ENCODE data around the gene FABP6. TPM values are rescaled to one million over a fixed set of nuclear protein-coding genes. Genes with fewer than 3 reads are reported as not detected.

Gene FABP6
- total RNA-seq, 1 experiment from 2014 or later = not detected

DNA sequence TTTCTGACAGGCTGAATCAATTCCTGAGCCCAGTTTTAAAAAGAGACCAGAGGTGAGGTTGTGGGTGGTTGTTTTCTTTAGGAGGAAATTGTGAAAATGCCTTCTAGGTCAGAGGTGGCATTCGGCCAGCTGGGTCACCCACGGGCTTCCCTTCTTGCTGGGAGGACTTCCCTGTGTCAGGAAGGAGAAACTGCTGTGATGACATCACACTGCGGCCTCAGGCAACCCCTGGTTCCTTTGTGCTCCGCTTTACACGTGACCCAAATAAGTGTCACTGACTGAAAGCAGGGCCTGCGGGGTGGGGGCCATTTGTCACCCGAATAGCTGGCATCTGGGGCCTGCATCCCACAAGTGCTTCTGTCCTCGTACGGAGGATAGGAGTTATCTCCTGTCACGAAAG, 39.7 kb downstream of the FABP6 start:
- Histone ChIP-seq H3K79me2 (ENCODE audit: low read length) (no peaks in the 10 kb centered on the region), H3F3A (ENCODE audit: low read length, unreplicated experiment) (no peaks in the 10 kb centered on the region), H3K36me3 (ENCODE audit: low read depth, low read length) (no peaks in the 10 kb centered on the region), H3K9ac (ENCODE audit: low read length) (no peak overlapping the region), H3K9me3 (ENCODE audit: low read length) (no peaks in the 10 kb centered on the region), H3K4me3 (ENCODE audit: low read length) (no peak overlapping the region), H3K4me2 (ENCODE audit: low read length) (no peak overlapping the region), H3K9me2 (replicated peaks; ENCODE audit: low read length) (no peaks in the 10 kb centered on the region), H2AFZ (ENCODE audit: low read length) (no peak overlapping the region), H3K4me1 (ENCODE audit: insufficient read depth, low read length) (no peaks in the 10 kb centered on the region), H4K20me1 (ENCODE audit: low read length) (no peaks in the 10 kb centered on the region), H3K27ac (ENCODE audit: low read length) (no peak overlapping the region), H3K27me3 (ENCODE audit: low read length) (no peaks in the 10 kb centered on the region)
- DNase-seq (no peak), ATAC-seq (no peak)
- BruUV-seq (replicated peaks) = no TSS peak
- ChIA-PET POLR2A (ENCODE audit: unreplicated experiment) (no interaction called here), CTCF (no interaction called here)
- TF ChIP-seq, protein P1, sequence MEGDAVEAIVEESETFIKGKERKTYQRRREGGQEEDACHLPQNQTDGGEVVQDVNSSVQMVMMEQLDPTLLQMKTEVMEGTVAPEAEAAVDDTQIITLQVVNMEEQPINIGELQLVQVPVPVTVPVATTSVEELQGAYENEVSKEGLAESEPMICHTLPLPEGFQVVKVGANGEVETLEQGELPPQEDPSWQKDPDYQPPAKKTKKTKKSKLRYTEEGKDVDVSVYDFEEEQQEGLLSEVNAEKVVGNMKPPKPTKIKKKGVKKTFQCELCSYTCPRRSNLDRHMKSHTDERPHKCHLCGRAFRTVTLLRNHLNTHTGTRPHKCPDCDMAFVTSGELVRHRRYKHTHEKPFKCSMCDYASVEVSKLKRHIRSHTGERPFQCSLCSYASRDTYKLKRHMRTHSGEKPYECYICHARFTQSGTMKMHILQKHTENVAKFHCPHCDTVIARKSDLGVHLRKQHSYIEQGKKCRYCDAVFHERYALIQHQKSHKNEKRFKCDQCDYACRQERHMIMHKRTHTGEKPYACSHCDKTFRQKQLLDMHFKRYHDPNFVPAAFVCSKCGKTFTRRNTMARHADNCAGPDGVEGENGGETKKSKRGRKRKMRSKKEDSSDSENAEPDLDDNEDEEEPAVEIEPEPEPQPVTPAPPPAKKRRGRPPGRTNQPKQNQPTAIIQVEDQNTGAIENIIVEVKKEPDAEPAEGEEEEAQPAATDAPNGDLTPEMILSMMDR (conservative IDR thresholded peaks at IDR 0.05; ENCODE audit: low read depth, low read length) = no peak
- TF ChIP-seq EZH2 (IDR thresholded peaks at IDR 0.05; ENCODE audit: low read length, unreplicated experiment) (no peak), EZH2phosphoT487 (IDR thresholded peaks at IDR 0.05; ENCODE audit: borderline replicate concordance, low read length) (no peak)
- intact Hi-C loops (cut with micrococcal nuclease) = no loop called here

DNA sequence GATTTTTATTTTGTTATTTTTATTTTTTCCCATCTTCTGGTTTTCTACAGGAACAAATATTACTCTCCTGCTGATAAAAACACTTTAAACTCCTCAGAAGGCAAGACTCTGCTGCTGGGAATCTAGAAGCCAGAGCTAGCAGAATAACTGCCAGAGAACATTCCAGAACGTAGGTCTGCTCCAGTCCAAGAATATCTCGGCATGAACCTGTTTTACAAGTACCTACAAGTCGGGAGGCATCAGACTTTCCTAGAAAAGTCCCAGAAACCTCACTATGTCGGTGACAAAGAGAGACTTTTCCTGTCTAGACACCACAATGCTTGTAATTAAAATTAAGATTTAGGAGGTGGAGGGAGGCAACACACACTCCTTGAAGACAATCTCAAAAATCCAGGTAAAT, 41.4 kb downstream of the FABP6 start:
- no TSS peak for BruUV-seq (replicated peaks)

DNA sequence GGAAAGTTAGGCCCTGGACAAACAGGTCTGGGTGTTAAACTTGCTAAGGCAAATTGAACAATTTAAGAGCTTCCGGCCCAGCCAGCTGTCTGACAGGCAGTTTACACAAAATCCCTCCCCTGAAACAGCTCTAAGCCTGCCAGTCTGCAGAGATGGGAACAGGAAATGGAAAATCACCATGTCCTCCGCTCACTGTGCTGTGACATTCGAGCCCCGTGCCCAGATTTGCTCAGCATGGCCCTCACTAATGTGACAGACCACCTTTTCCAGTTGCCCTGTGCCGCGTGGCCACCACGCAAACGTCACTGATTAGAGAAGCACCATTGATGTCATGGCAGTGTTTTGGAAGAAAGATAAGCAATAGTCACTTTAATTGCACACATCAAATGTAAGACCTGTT, 42.1 kb downstream of the FABP6 start:
- ChIA-PET CTCF (no interaction called here), POLR2A (ENCODE audit: unreplicated experiment) (interaction anchor here (0.6 kb wide), 1 partner anchor 151 kb away, joined by 3 read pairs; no protein-coding TSS in a partner anchor)
- Histone ChIP-seq H3F3A (ENCODE audit: low read length, unreplicated experiment) (no peaks in the 10 kb centered on the region), H3K27ac (ENCODE audit: low read length) (no peak overlapping the region), H3K36me3 (ENCODE audit: low read depth, low read length) (no peaks in the 10 kb centered on the region), H3K4me2 (ENCODE audit: low read length) (no peak overlapping the region), H2AFZ (ENCODE audit: low read length) (no peak overlapping the region), H3K9ac (ENCODE audit: low read length) (no peak overlapping the region), H3K9me3 (ENCODE audit: low read length) (no peaks in the 10 kb centered on the region), H3K79me2 (ENCODE audit: low read length) (no peaks in the 10 kb centered on the region), H3K4me3 (ENCODE audit: low read length) (no peak overlapping the region), H3K27me3 (ENCODE audit: low read length) (no peaks in the 10 kb centered on the region), H4K20me1 (ENCODE audit: low read length) (no peaks in the 10 kb centered on the region), H3K9me2 (replicated peaks; ENCODE audit: low read length) (no peaks in the 10 kb centered on the region), H3K4me1 (ENCODE audit: insufficient read depth, low read length) (no peaks in the 10 kb centered on the region)
- no TSS peak for BruUV-seq (replicated peaks)
- ATAC-seq = peak; percentile 37
- TF ChIP-seq, protein P1 (conservative IDR thresholded peaks at IDR 0.05; ENCODE audit: low read depth, low read length) = no peak
- no peak for TF ChIP-seq EZH2 (IDR thresholded peaks at IDR 0.05; ENCODE audit: low read length, unreplicated experiment)
- TF ChIP-seq EZH2phosphoT487 (IDR thresholded peaks at IDR 0.05; ENCODE audit: borderline replicate concordance, low read length) = no peak
- no peak for DNase-seq
- intact Hi-C loops (cut with micrococcal nuclease) = loop anchor here (2.0 kb wide), 1 partner anchor 73 kb away; no protein-coding TSS in a partner anchor

More for the DNA sequence above, 41.4 kb downstream of the FABP6 start:
- DNase-seq (no peak), ATAC-seq (no peak)
- POLR2A ChIA-PET (ENCODE audit: unreplicated experiment) = interaction anchor here (0.6 to 0.7 kb wide), 2 partner anchors 93 to 151 kb away, joined by 3 read pairs; no protein-coding TSS in a partner anchor
- no peak overlapping the region for H3K27ac ChIP-seq (ENCODE audit: low read length)
- intact Hi-C loops (cut with micrococcal nuclease) = loop anchor here (2.0 kb wide), 1 partner anchor 74 kb away; no protein-coding TSS in a partner anchor
- no peaks in the 10 kb centered on the region for H3K79me2 ChIP-seq (ENCODE audit: low read length)
- TF ChIP-seq, protein P1 (conservative IDR thresholded peaks at IDR 0.05; ENCODE audit: low read depth, low read length) = no peak
- TF ChIP-seq EZH2 (IDR thresholded peaks at IDR 0.05; ENCODE audit: low read length, unreplicated experiment) (no peak), EZH2phosphoT487 (IDR thresholded peaks at IDR 0.05; ENCODE audit: borderline replicate concordance, low read length) (no peak)
- H3K4me1 ChIP-seq (ENCODE audit: insufficient read depth, low read length) = no peaks in the 10 kb centered on the region
- no peak overlapping the region for H3K4me3 ChIP-seq (ENCODE audit: low read length)
- no peak overlapping the region for H3K9ac ChIP-seq (ENCODE audit: low read length)
- no peaks in the 10 kb centered on the region for H3K9me3 ChIP-seq (ENCODE audit: low read length)
- H3K9me2 ChIP-seq (replicated peaks; ENCODE audit: low read length) = no peaks in the 10 kb centered on the region
- no peak overlapping the region for H2AFZ ChIP-seq (ENCODE audit: low read length)
- H3K27me3 ChIP-seq (ENCODE audit: low read length) = no peaks in the 10 kb centered on the region
- H3F3A ChIP-seq (ENCODE audit: low read length, unreplicated experiment) = no peaks in the 10 kb centered on the region
- H4K20me1 ChIP-seq (ENCODE audit: low read length) = no peaks in the 10 kb centered on the region
- CTCF ChIA-PET = no interaction called here
- no peak overlapping the region for H3K4me2 ChIP-seq (ENCODE audit: low read length)
- H3K36me3 ChIP-seq (ENCODE audit: low read depth, low read length) = no peaks in the 10 kb centered on the region

Measured in PC-3 (cell line).